H1 (cell line): Measurements from ENCODE around the gene F5. TPM values are rescaled to one million over a fixed set of nuclear protein-coding genes. Genes with fewer than 3 reads are reported as not detected.

Experiments used
- CTCF ChIA-PET: fragments of 300-600 bp; sonication (Branson Sonifier 250); formaldehyde crosslinking; loops from one replicate; lab custom pipeline; 2021; ENCODE audit not compliant: partially characterized antibody; lab: Charles Lee
- POLR2A ChIA-PET: fragments of 300-600 bp; sonication (Branson Sonifier 250); formaldehyde crosslinking; loops from one replicate; lab custom pipeline; 2021; ENCODE audit warnings: inconsistent platforms; ENCODE audit not compliant: partially characterized antibody; lab: Charles Lee
- DNase-seq, 2 experiments: peaks; one replicate each; pipeline versions ENCODE4 v3.0.0 to v3.0.0-alpha.2; 2010 to 2022; ENCODE audit warnings: low spot score in 2 of 2, low read depth in 1 of 2, mixed read lengths in 1 of 2
- FAIRE-seq: peaks from 2 replicates; lab custom pipeline; 2011; peaks lifted over from hg19 to GRCh38; lab: Jason Lieb, UNC
- H2AFZ ChIP-seq: 2 replicates; pipeline ENCODE4 v1.8.1; 2012; ENCODE audit warnings: low read length, inconsistent platforms
- H2AK5ac ChIP-seq: 2 replicates; pipeline ENCODE4 v1.6.1; 2013; ENCODE audit warnings: low read depth, low read length
- H2BK120ac ChIP-seq: replicated peaks from 2 replicates; pipeline ENCODE3; 2013; ENCODE audit warnings: low read depth, low read length, inconsistent platforms
- H2BK12ac ChIP-seq: 2 replicates; pipeline ENCODE4 v1.6.1; 2013; ENCODE audit warnings: low read depth, low read length
- H2BK15ac ChIP-seq: 2 replicates; pipeline ENCODE4 v1.6.1; 2013; ENCODE audit warnings: low read length
- H2BK20ac ChIP-seq: 2 replicates; pipeline ENCODE4 v1.6.1; 2013; ENCODE audit warnings: low read length
- H2BK5ac ChIP-seq: 2 replicates; pipeline ENCODE4 v1.6.1; 2013; ENCODE audit warnings: low read depth, low read length
- H3K14ac ChIP-seq: 2 replicates; pipeline ENCODE4 v1.6.1; 2013; ENCODE audit warnings: inconsistent platforms; ENCODE audit not compliant: insufficient read length
- H3K18ac ChIP-seq: 2 replicates; pipeline ENCODE4 v1.6.1; 2013; ENCODE audit warnings: low read length; ENCODE audit errors: extremely low read depth
- H3K23ac ChIP-seq: 2 replicates; pipeline ENCODE4 v1.6.1; 2013; ENCODE audit warnings: inconsistent platforms; ENCODE audit not compliant: insufficient read length
- H3K23me2 ChIP-seq: 2 replicates; pipeline ENCODE4 v1.6.1; 2013; ENCODE audit warnings: low read depth, low read length
- H3K27ac ChIP-seq: 2 replicates; pipeline ENCODE4 v1.6.1; 2011; ENCODE audit warnings: low read depth, low read length, inconsistent platforms
- H3K27me3 ChIP-seq, 4 experiments: replicated peaks in 1 of 4; 1 replicate in 1 of 4; 2 replicates in 3 of 4; pipeline versions ENCODE4 v1.6.1 to v1.8.1; 2011 to 2013; ENCODE audit warnings: low read length in 3 of 4, mild to moderate bottlenecking in 3 of 4, inconsistent platforms in 2 of 4, mixed read lengths in 2 of 4, moderate library complexity in 1 of 4; ENCODE audit not compliant: control insufficient read depth in 3 of 4, insufficient read depth in 3 of 4; ENCODE audit errors: extremely low read depth in 1 of 4
- H3K36me3 ChIP-seq, 4 experiments: 2 replicates each; pipeline versions ENCODE4 v1.6.1 to v1.8.1; 2011 to 2013; ENCODE audit warnings: mild to moderate bottlenecking in 4 of 4, low read length in 3 of 4, moderate library complexity in 2 of 4, control low read depth in 1 of 4, inconsistent platforms in 1 of 4; ENCODE audit not compliant: insufficient read depth in 4 of 4, control insufficient read depth in 2 of 4
- H3K4ac ChIP-seq: replicated peaks from 2 replicates; pipeline ENCODE3; 2013; ENCODE audit warnings: low read length, low read depth, mixed read lengths, inconsistent platforms; ENCODE audit not compliant: insufficient read length
- H3K4me1 ChIP-seq, 4 experiments: replicated peaks in 1 of 4; 1 replicate in 1 of 4; 2 replicates in 3 of 4; pipeline versions ENCODE4 v1.6.1 to v1.8.1; 2011 to 2013; ENCODE audit warnings: low read length in 3 of 4, inconsistent platforms in 2 of 4, mixed read lengths in 1 of 4; ENCODE audit not compliant: insufficient read depth in 4 of 4, control insufficient read depth in 3 of 4
- H3K4me2 ChIP-seq, 2 experiments: 2 replicates each; pipeline versions ENCODE4 v1.6.1 to v1.8.1; 2011 to 2013; ENCODE audit warnings: low read depth in 2 of 2, low read length in 2 of 2, control low read depth in 1 of 2, inconsistent platforms in 1 of 2, mild to moderate bottlenecking in 1 of 2; ENCODE audit not compliant: insufficient read depth in 1 of 2
- H3K4me3 ChIP-seq, 4 experiments: fragments of 200-600, 300-600 bp in 1 of 4; sonication (generic), shearing (Covaris generic), sonication (Bioruptor Twin) in 1 of 4; 2 replicates each; pipeline versions ENCODE4 v1.5.1 to v1.8.1; 2011 to 2016; ENCODE audit warnings: low read length in 4 of 4, low read depth in 3 of 4, control low read depth in 2 of 4, inconsistent platforms in 2 of 4, mild to moderate bottlenecking in 2 of 4, mixed read lengths in 1 of 4, moderate library complexity in 1 of 4; ENCODE audit not compliant: insufficient read depth in 2 of 4; ENCODE audit errors: extremely low read depth in 1 of 4
- H3K56ac ChIP-seq: replicated peaks from 2 replicates; pipeline ENCODE3; 2013; ENCODE audit warnings: low read depth, mild to moderate bottlenecking, mixed read lengths, low read length, inconsistent platforms; ENCODE audit not compliant: insufficient read length
- H3K79me1 ChIP-seq: 2 replicates; pipeline ENCODE4 v1.6.1; 2013; ENCODE audit warnings: low read depth, low read length, control low read depth
- H3K79me2 ChIP-seq, 2 experiments: 2 replicates each; pipeline versions ENCODE4 v1.6.1 to v1.8.1; 2012 to 2013; ENCODE audit warnings: low read length in 2 of 2, mild to moderate bottlenecking in 2 of 2, inconsistent platforms in 1 of 2; ENCODE audit not compliant: insufficient read depth in 2 of 2, control insufficient read depth in 1 of 2
- H3K9ac ChIP-seq, 4 experiments: replicated peaks in 1 of 4; 1 replicate in 1 of 4; 2 replicates in 3 of 4; pipeline versions ENCODE4 v1.6.1 to v1.8.1; 2011 to 2013; ENCODE audit warnings: low read depth in 3 of 4, low read length in 3 of 4, control low read depth in 2 of 4, mild to moderate bottlenecking in 2 of 4, moderate library complexity in 2 of 4, inconsistent platforms in 1 of 4; ENCODE audit errors: extremely low read depth in 1 of 4
- H3K9me3 ChIP-seq, 2 experiments: 2 replicates each; pipeline versions ENCODE4 v1.6.1 to v1.8.1; 2012 to 2013; ENCODE audit warnings: mild to moderate bottlenecking in 2 of 2, moderate library complexity in 2 of 2, control low read depth in 1 of 2, inconsistent platforms in 1 of 2, low read depth in 1 of 2, low read length in 1 of 2, mixed read lengths in 1 of 2; ENCODE audit not compliant: insufficient read depth in 2 of 2
- H4K20me1 ChIP-seq, 2 experiments: replicated peaks in 1 of 2; 2 replicates each; pipeline versions ENCODE3 to v1.8.1; 2011 to 2013; ENCODE audit warnings: inconsistent platforms in 2 of 2, low read length in 2 of 2, mild to moderate bottlenecking in 1 of 2; ENCODE audit not compliant: insufficient read depth in 2 of 2, control insufficient read depth in 1 of 2
- H4K5ac ChIP-seq: 2 replicates; pipeline ENCODE4 v1.6.1; 2013; ENCODE audit warnings: low read length, low read depth, mixed read lengths, inconsistent platforms; ENCODE audit not compliant: insufficient read length
- H4K8ac ChIP-seq: 2 replicates; pipeline ENCODE4 v1.8.0; 2013; ENCODE audit warnings: mild to moderate bottlenecking, moderate library complexity, low read length, inconsistent platforms; ENCODE audit not compliant: insufficient read depth; ENCODE audit errors: extremely low read depth
- H4K91ac ChIP-seq: replicated peaks from 2 replicates; pipeline ENCODE3; 2013; ENCODE audit warnings: low read length, mixed read lengths, inconsistent platforms; ENCODE audit not compliant: insufficient read length
- BACH1 ChIP-seq: IDR thresholded peaks from 2 replicates; pipeline ENCODE4 v1.6.1; 2012; ENCODE audit warnings: low read length, improper control_type of control experiment
- CTBP2 ChIP-seq: IDR thresholded peaks from 2 replicates; pipeline ENCODE4 v1.7.0; 2011; ENCODE audit warnings: borderline replicate concordance, mild to moderate bottlenecking, moderate library complexity, mixed read lengths, low read length; ENCODE audit not compliant: insufficient read depth, insufficient read length
- EZH2 ChIP-seq: fragments of 200-600 bp; sonication (generic); IDR thresholded peaks from 2 replicates; pipeline ENCODE4 v1.7.1; 2012; ENCODE audit warnings: low read depth, mild to moderate bottlenecking, moderate library complexity, low read length, inconsistent platforms; ENCODE audit not compliant: severe bottlenecking
- HDAC2 ChIP-seq, 2 experiments: fragments of 300-600 bp in 1 of 2; sonication (generic) in 1 of 2; IDR thresholded peaks; 2 replicates each; pipeline ENCODE4 v1.6.1; 2011 to 2012; ENCODE audit warnings: low read depth in 2 of 2, low read length in 2 of 2, mild to moderate bottlenecking in 2 of 2, moderate library complexity in 2 of 2, borderline replicate concordance in 1 of 2, inconsistent platforms in 1 of 2
- HDAC6 ChIP-seq: IDR thresholded peaks from one replicate; pipeline ENCODE4 v1.7.1; 2012; ENCODE audit warnings: low read depth, mild to moderate bottlenecking, inconsistent platforms, low read length, moderate library complexity
- JUND ChIP-seq: IDR thresholded peaks from 2 replicates; pipeline ENCODE4 v1.6.1; 2011; ENCODE audit warnings: mild to moderate bottlenecking, improper control_type of control experiment, low read length
- POU5F1 ChIP-seq: IDR thresholded peaks from 2 replicates; pipeline ENCODE4 v1.6.1; 2011; ENCODE audit warnings: low read depth, mild to moderate bottlenecking, low read length, moderate library complexity
- SIN3A ChIP-seq, 2 experiments: IDR thresholded peaks in 1 of 2; conservative IDR thresholded peaks in 1 of 2; 2 replicates each; pipeline ENCODE4 v1.6.1; 2011 to 2012; ENCODE audit warnings: low read length in 2 of 2, improper control_type of control experiment in 1 of 2, low read depth in 1 of 2, mild to moderate bottlenecking in 1 of 2
- SIX5 ChIP-seq: IDR thresholded peaks from 2 replicates; pipeline ENCODE4 v1.6.1; 2011; ENCODE audit warnings: mild to moderate bottlenecking, low read depth, low read length
- polyA plus RNA-seq, 7 experiments: library from polyadenylated mRNA; depleted of rRNA in 3 of 7; stranded (reverse) in 5 of 7; unstranded in 2 of 7; fragments of >200 nt in 5 of 7; fragments of 200-250 nt in 2 of 7; gene quantifications; 1 replicate in 5 of 7; 2 replicates in 1 of 7; 4 replicates in 1 of 7; pipeline versions ENCODE4 v1.2.1 to v1.2.3, GENCODE V29; 2011 to 2013; ENCODE audit warnings: missing spikeins in 2 of 7, mixed read lengths in 2 of 7
- total RNA-seq: library from RNA; stranded (reverse); fragmentation: NEBNext Ultra II Directional; extraction: Animal tissue kit (Norgen Biotek cat#: 25700); gene quantifications from 2 replicates; pipeline ENCODE4 v1.2.1, GENCODE V29; 2021

The F5 gene
- total and polyA plus RNA-seq, 2 of the 8 experiments (the other 6 are each of a cell fraction or from before 2014, with no cell fraction given), result 0.04 to 0.06 TPM

- FAIRE-seq (no peak), DNase-seq (no peak)
- H3K56ac ChIP-seq, result no peak overlapping the region
- no peaks in the 10 kb centered on the region for H3K9me3 ChIP-seq
- H3K4me3 ChIP-seq, result no peak overlapping the region
- no peak overlapping the region for H2BK5ac ChIP-seq
- no peak overlapping the region for H3K18ac ChIP-seq
- H3K27ac ChIP-seq, result no peak overlapping the region
- H3K36me3 ChIP-seq, result peaks cover 0 to 17% (median 6%) of the 10 kb centered on the region in 4 experiments; a peak in 5 of 8 replicates
- no peak overlapping the region for H4K8ac ChIP-seq
- H2BK20ac ChIP-seq, result no peak overlapping the region
- H3K27me3 ChIP-seq, result no peaks in the 10 kb centered on the region
- H3K23me2 ChIP-seq, result peaks cover 3% of the 10 kb centered on the region; the same call in 1 of the 2 replicates
- no peaks in the 10 kb centered on the region; the same call in 1 of the 2 replicates for H3K79me1 ChIP-seq
- H2AFZ ChIP-seq, result no peak overlapping the region
- no peak overlapping the region for H3K9ac ChIP-seq
- no peak overlapping the region for H2BK15ac ChIP-seq
- TF ChIP-seq HDAC6 (no peak), POU5F1 (no peak), BACH1 (no peak), CTBP2 (no peak), HDAC2 (IDR thresholded peaks at IDR 0.05; ENCODE audit: borderline replicate concordance in 1 of 2, low read depth in 2 of 2, low read length in 2 of 2) (no peak), JUND (no peak), SIN3A (conservative IDR thresholded peaks at IDR 0.05 in 1 of 2, IDR thresholded peaks at IDR 0.05 in 1 of 2; ENCODE audit: low read depth in 1 of 2, low read length in 2 of 2) (no peak), SIX5 (no peak), EZH2 (no peak)
- ChIA-PET CTCF (interaction anchor here (0.7 to 3.5 kb wide), 6 partner anchors 10 to 862 kb away, joined by 3 to 37 read pairs (median 4); partner anchors contain the start of gene F5), POLR2A (no interaction called here)
- H3K4me2 ChIP-seq, result no peak overlapping the region
- no peak overlapping the region for H3K23ac ChIP-seq
- no peak overlapping the region for H2BK12ac ChIP-seq
- H4K91ac ChIP-seq, result no peak overlapping the region
- no peak overlapping the region for H3K4ac ChIP-seq
- peaks cover 0 to 4% (median 2%) of the 10 kb centered on the region in 4 experiments; a peak in 5 of 7 replicates for H3K4me1 ChIP-seq
- no peak overlapping the region for H4K5ac ChIP-seq
- no peak overlapping the region for H2AK5ac ChIP-seq
- H2BK120ac ChIP-seq, result no peak overlapping the region
- H3K14ac ChIP-seq, result no peak overlapping the region
- no peaks in the 10 kb centered on the region for H4K20me1 ChIP-seq
- H3K79me2 ChIP-seq, result no peaks in the 10 kb centered on the region
Observed at GRCh38 chr1:169465281-169465680, 121.0 kb downstream of the F5 start.
